Measurements from ENCODE around the gene PTPRR. TPM values are rescaled to one million over a fixed set of nuclear protein-coding genes. Genes with fewer than 3 reads are reported as not detected.

Gene PTPRR
- total and polyA plus RNA-seq, 2 of the 13 experiments (the other 11 are each of a cell fraction or from before 2014, with no cell fraction given) = not detected

DNA sequence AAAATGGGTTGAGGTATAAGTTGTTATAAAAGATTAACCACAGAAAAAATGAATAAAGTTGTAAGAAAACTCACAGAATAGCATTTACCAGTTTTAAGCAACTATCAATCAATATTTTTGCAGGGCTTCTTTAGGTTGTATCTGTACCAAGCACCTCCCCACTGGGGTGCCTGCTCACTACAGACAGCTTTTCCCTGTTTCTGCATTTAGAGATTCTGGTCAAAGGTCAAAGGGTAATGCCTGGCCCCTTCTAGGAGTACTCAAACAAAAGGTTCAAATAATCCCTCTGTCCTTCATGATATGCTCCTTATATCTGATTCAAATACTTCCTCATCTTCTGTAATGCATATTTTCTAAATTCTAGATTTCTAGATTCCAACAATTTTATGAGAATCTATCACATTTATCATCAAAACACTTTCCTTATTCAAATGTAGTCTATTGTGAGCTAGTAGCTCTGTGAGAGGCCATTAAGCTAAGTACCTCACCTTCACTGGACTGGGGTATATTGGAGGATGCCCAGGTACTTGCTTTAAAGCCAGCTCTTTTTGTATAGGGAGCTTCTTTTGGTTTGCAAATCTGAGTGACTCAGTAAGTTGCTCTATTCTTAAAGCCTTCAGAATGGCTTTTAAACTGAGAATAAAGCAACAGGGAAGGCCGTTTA is 162.6 kb downstream of the PTPRR start (continued):
- TF ChIP-seq, protein P1, sequence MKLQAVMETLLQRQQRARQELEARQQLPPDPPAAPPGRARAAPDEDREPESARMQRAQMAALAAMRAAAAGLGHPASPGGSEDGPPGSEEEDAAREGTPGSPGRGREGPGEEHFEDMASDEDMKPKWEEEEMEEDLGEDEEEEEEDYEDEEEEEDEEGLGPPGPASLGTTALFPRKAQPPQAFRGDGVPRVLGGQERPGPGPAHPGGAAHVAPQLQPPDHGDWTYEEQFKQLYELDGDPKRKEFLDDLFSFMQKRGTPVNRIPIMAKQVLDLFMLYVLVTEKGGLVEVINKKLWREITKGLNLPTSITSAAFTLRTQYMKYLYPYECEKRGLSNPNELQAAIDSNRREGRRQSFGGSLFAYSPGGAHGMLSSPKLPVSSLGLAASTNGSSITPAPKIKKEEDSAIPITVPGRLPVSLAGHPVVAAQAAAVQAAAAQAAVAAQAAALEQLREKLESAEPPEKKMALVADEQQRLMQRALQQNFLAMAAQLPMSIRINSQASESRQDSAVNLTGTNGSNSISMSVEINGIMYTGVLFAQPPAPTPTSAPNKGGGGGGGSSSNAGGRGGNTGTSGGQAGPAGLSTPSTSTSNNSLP (IDR thresholded peaks at IDR 0.05; ENCODE audit: low read depth, low read length) = no peak
- TF ChIP-seq PITX1 (CRISPR knock-in tag; IDR thresholded peaks at IDR 0.05) = no peak

DNA sequence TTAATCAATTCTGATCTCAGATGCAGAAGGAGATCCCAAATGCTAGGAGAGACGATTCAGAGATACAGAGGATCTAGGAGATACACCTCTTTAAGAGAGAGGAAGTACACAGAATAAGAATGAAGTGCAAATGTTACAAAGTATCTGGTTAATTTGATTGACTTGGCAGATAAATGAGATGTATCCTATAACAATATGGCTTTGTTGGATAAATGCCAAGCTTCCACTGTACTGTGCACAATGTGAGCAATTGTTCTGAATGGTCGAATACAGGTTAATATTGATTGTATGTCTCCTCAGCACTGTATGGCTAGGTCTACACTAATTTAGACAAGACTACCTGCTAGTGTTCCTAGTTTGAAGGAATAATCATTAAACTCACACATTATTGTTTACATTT is 163.7 kb downstream of the PTPRR start:
- Histone ChIP-seq H2AFZ (ENCODE audit: low read length) (no peak overlapping the region), H3K4me1 (ENCODE audit: insufficient read depth, low read length) (peaks cover 6% of the 10 kb centered on the region; the same call in 1 of the 2 replicates), H3K4me2 (ENCODE audit: low read depth, low read length) (no peak overlapping the region), H3K36me3 (replicated peaks in 1 of 2; ENCODE audit: control insufficient read depth in 1 of 2, insufficient read depth in 2 of 2, low read length in 2 of 2) (no peaks in the 10 kb centered on the region), H3K27ac (ENCODE audit: extremely low read length, insufficient read depth, low read length) (no peak overlapping the region), H3K9ac (ENCODE audit: insufficient read depth, low read depth, low read length) (no peak overlapping the region), H3K27me3 (ENCODE audit: control insufficient read depth in 1 of 2, insufficient read depth in 2 of 2, low read length in 2 of 2) (no peaks in the 10 kb centered on the region; a peak in 1 of 5 replicates), H3K4me3 (replicated peaks in 1 of 3; ENCODE audit: insufficient read depth in 1 of 3, low read depth in 2 of 3, low read length in 3 of 3) (no peak overlapping the region), H3K9me3 (ENCODE audit: low read length) (no peaks in the 10 kb centered on the region), H3K79me2 (ENCODE audit: insufficient read depth, low read length) (no peaks in the 10 kb centered on the region), H4K20me1 (ENCODE audit: insufficient read depth, low read length) (no peaks in the 10 kb centered on the region)
- intact Hi-C loops (cut with micrococcal nuclease; ENCODE audit: unreplicated experiment) = no loop called here
- in situ Hi-C loops (cut with HindIII; ENCODE audit: extremely low pct_ligation_motif_present, low pct_unique_long_range_greater_than_20kb) = no loop called here
- ATAC-seq = no peak
- ChIA-PET CTCF (ENCODE audit: low intra/inter-chr PET ratio, low total read pairs) (no interaction called here), POLR2A (no interaction called here)
- BruUV-seq (replicated peaks) = no TSS peak
- FAIRE-seq = no peak
- DNase-seq (ENCODE audit: low spot score) = no peak
- 1% methylated on average over 2 of the region's 2 CpGs for WGBS (ENCODE audit: low lambda C conversion rate)
- TF ChIP-seq GFI1 (CRISPR knock-in tag; IDR thresholded peaks at IDR 0.05; ENCODE audit: borderline replicate concordance) (no peak), CSRNP1 (CRISPR knock-in tag; IDR thresholded peaks at IDR 0.05) (no peak), TFDP2 (CRISPR knock-in tag; IDR thresholded peaks at IDR 0.05) (no peak), TEAD3 (CRISPR knock-in tag; optimal IDR thresholded peaks at IDR 0.05; ENCODE audit: borderline replicate concordance) (no peak), ZNF782 (CRISPR knock-in tag; IDR thresholded peaks at IDR 0.05; ENCODE audit: borderline replicate concordance) (no peak), DBP (CRISPR knock-in tag; IDR thresholded peaks at IDR 0.05; ENCODE audit: not compliant biosample characterization) (no peak), ATAD3A (CRISPR knock-in tag; IDR thresholded peaks at IDR 0.05) (no peak), ATF7 (IDR thresholded peaks at IDR 0.05) (no peak), ATF7 (CRISPR knock-in tag; IDR thresholded peaks at IDR 0.05) (no peak), ATF4 (CRISPR knock-in tag; IDR thresholded peaks at IDR 0.05) (no peak), ZNF780A (CRISPR knock-in tag; IDR thresholded peaks at IDR 0.05) (no peak)
- TF ChIP-seq, protein P2, sequence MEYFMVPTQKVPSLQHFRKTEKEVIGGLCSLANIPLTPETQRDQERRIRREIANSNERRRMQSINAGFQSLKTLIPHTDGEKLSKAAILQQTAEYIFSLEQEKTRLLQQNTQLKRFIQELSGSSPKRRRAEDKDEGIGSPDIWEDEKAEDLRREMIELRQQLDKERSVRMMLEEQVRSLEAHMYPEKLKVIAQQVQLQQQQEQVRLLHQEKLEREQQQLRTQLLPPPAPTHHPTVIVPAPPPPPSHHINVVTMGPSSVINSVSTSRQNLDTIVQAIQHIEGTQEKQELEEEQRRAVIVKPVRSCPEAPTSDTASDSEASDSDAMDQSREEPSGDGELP (IDR thresholded peaks at IDR 0.05; ENCODE audit: borderline replicate concordance, low read depth) = no peak

All from HepG2 (cell line).